HuH-7 (cell line): ENCODE measurements around the gene MYO15A.

Source experiments
- DNase-seq: peaks from one replicate; pipeline ENCODE4 v3.0.0; 2011; ENCODE audit warnings: low spot score

MYO15A gene

DNA sequence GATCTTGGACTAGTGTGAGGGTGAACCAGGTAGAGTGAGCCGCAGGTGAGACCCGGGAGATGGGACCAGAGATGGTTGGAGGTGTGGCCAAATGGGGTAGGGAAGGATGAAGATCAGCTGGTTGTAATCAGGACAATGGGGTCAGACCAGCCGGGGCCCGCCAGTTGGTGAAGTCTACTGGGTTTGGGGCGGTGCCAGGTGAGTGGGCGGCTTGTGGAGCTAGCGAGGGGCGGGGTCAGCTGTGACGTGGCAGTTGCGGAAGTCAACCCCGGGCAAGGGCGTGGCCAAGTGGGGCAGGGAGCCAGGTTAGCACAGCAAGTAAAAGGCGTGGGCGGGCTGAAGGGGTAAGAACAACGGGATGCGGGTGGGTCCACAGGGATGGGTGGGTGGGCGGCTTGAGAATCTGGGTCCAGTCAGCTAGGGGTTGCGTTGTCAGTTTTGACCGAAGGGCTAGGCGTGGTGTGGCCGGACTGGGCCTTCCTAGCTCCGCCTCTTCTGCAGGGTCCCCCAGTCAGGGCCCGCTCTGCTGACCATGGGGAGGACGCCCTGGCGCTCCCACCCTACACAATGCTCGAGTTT, 49.6 kb downstream of the MYO15A start:
- no peak for DNase-seq

DNA sequence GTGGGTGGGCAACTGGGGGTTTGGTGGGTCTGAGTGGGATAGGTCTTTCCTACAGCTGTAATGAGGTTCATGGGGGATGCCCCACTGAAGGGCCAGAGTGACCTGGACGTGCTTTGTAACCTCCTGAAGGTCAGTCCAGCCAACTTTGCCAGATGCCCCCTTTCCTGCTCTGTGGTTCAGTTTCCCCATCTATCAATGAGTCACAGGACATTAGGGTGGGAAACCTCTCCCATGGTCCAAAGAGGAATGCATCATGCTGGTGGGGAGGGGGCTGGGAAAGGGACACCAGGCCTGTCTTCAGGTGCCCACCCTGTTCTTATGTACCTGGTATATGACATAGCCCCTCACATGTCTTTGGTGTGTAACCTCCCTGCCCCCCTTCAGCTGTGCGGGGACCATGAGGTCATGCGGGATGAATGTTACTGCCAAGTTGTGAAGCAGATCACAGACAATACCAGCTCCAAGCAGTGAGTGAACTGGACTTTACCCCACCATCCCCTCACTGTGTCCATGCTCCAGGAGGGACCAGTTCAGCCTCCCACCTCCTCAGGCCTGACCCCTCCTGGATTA, 51.1 kb downstream of the MYO15A start:
- no peak for DNase-seq

DNA sequence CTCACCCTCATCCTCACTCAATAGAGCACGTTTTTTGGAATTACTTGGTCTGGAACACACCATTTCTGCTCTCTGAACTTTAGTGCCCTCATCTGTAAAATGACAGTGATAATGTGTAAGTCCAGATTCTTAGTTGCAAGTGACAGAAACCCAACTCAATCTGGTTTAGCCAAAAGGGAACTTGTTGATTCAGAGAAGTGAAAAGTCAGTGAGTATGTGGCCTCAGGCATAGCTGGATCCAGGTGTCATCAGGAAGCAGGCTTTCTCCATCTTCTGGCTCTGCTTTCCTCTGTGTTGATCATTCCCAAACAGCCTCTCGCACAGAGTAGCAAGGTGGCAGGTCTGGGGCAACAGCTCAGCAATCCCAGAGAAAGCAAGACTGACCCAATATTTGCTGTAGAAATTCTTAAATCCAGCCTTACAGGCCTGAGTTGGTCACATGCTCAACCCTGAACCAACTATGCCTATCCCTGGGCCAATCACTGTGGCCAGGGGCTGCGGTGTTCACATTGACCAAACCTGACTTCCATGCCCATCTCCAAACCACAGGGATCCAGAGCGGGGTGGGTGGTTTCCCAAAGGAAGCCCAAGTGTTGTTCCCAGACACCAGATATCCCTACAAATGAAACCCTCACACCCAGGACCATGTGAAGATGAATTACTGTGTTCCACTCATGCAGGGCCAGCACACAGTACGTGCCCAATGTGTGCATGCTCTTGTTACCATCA, 51.7 kb downstream of the MYO15A start:
- DNase-seq: no peak

DNA sequence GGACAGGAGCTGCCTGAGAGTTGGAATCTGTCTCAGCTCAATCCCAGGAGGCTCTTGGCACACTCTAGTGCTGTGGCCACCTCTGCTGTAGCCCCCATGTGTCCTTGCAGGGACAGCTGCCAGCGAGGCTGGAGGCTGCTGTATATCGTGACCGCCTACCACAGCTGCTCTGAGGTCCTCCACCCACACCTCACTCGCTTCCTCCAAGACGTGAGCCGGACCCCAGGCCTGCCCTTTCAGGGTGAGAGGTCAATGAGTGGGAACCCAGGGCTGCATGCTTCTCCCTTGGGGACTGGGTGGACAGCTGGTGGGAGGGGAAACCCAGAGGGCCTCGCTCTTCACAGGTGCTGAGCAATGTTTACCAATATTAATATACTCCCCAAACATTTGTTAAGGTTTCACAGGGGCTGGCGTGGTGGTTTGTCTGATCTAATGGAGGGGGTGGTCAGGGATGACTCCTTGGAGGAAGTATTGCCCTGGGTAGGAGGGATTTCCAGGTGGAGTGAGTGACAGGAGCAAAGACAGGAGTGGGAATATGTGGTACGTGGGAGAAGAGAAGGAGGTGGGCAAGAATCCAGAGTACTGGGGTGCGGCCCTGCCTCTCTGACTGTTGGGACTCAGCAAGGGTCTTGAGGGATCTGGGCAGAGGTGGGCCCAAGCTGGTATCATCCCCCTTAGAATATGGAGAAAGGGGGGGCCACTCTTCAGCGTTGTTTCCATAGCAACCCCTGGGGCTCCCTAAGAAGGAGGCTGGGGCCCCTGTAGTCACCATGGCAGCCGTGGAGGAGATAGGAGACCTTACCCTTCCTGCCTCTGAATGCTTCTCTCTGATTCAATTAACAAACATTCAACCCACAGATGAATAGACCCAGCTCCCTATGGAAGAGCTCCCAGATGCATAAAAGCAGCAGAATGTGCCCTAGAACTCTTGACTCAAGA, 52.9 kb downstream of the MYO15A start:
- DNase-seq: no peak

DNA sequence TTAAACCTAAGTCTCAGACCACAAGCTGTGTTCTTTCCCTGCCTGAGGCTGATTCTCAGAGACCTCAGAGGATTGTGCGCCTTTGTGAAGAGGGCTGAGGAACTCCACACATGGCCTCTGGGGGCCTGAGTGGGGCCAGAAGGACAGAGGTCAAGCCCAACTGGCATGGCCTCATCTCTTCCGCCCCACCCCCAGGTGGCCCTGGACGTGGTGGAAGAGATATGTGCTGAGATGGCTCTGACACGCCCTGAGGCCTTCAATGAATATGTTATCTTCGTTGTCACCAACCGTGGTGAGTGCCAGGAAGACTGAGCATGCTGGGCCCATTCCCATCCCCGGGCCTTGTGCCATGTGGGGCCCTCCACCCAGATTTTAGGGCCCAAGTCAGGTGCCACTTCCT, 55.0 kb downstream of the MYO15A start:
- DNase-seq: no peak

DNA sequence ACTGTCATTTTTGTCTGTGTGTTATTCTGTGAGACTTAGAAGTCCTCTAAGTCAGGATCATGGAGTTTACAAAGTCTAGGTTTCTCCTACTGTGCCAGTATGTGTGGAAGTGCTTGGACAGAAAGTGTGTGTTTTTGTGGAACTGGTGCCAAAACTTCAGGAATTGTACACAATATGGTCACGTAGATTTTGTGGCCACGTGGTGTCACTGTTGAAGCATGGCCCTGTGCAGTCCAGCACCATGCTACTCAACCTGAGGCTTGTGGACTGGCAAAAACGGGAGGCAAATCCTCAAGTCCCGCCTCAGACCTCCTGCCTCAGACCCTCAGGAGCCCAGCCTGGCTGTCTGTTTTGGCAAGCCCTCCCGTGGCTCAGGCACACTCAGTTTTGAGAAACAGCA, 58.3 kb downstream of the MYO15A start:
- DNase-seq: no peak

DNA sequence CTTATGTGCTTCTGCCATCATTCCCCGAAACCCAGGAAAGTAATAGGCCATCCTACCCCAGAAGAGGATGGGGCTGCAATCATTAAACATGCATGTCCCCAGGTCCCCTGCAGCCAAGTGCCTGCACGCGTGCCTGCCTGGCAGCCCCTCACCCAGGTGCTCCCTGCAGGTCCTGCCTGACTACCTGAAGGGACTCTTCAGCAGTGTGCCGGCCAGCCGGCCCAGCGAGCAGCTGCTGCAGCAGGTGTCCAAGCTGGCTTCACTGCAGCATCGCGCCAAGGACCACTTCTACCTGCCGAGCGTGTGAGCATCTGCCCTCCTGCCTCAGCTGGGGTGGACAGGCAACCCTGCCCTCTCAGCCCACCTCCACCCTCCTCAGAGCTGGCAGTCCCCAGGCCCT, 58.9 kb downstream of the MYO15A start:
- DNase-seq: no peak

DNA sequence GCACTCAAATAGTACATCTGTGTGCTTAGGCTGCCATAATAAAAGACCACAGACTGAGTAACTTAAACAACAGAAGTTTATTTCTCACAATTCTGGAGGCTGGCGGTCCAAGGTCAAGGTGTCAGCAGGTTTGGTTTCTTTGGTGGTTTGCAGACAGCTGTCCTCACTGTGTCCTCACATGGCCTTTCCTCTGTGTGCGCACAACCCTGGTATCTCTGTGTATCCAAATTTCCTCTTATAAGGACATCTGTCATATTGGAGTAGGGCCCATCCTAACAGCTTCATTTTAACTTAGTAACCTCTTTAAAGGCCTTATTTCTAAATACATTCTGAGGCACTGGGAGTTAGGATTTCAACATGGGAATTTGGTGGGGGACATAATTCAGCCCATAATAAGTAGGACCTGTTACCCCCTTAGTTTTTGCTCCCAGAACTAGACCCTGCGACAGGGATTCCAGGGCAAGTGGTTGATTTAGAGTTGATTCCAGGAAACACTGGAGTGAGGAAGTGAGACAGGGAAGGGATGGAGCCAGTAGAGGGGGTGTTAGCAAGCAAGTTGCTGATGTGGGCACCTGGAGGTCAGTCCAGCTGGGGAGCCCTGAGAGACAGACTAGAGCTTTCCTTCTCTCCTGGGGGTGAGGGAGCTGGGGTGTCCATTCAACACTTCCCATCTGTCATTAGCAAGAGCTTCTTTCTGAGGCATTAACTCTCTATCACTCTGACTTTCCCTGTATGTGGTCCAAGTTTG, 64.1 kb downstream of the MYO15A start:
- no peak for DNase-seq

DNA sequence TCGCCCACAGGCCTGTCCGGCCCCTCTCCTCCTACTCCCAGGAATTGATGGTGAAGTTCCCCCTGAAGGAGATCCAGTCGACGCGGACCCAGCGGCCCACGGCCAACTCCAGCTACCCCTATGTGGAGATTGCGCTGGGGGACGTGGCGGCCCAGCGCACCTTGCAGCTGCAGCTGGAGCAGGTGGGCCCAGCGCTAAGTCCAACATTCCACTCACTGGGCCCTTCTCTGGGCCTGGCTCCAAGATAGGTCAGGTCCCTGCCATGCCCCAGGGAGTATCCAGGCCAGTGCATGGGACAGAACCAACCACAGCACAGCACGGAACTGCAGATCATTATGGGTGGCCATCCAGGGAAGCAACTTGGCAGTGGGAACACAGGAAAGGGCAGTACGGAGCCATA, 65.2 kb downstream of the MYO15A start:
- no peak for DNase-seq

DNA sequence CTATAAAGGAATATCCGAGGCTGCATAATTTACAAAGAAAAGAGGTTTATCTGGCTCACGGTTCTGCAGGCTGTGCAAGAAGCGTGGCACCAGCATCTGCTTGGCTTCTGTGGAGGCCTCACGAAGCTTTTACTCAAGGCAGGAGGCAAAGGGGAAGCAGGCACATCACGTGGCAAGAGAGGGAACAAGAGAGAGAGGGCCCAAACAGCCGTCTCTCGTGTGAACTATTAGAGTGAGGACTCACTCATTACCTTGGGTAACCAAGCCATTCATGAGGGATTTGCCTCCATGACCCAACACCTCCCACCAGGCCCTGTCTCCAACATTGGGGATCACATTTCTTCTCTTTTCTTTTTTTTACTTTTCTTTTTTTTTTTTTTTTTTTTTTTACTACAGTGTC, 67.6 kb downstream of the MYO15A start:
- DNase-seq: no peak

DNA sequence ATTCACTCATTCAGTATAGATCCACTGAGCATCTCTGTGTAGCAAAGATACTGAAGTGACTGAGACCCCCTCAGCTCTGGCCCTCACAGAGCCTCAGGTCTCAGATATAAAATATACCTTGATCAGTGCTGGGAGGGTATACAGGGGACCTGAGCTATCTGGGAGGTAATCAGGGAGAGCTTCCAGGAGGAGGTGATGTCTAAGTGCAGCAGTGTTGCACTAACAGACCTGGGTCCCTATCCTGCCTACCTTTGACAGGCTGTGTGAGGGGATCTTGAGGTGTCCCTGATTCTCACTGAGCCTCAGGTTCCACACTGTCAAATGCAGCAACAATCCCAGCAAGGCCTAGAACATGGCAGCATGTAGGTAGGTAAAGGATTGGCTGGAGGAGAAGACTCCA, 68.6 kb downstream of the MYO15A start:
- no peak for DNase-seq

DNA sequence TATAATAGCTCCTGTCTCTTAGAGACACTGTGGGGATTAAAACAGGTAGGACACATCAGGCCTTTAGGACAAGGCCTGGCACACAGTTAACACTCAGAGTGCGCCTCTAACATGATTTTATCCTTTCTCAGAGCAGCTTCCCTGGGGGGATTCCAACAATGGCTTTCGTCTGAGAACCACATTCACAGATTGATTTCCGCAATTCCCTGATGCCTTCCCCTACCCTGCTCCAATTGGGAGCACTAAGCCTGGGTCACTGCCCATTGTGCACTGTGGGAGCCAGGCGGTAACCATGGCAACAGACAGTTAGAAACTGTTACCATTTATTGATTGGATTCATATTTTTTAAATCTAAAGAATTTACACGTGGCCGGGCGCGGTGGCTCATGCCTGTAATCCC, 69.2 kb downstream of the MYO15A start:
- DNase-seq: no peak

DNA sequence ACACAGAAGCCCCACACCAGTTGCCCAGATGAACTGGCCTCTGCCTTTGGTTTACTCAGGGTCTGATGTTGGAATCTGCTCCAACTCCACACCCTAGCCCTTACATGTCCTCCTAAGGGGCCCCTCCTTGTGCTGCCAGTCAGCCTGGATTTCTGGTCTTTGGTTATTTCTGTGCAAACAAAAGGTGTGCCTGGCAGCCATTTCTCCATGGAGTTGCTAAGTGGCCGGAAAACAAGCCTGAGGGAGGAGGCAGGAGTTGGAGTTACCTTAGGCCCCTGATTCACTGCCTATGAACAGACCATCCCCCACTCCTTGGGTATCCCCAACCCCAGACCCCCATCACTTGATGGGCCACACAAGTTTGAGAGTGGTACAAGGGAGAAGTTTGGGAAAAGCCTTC, 70.6 kb downstream of the MYO15A start:
- DNase-seq: no peak

DNA sequence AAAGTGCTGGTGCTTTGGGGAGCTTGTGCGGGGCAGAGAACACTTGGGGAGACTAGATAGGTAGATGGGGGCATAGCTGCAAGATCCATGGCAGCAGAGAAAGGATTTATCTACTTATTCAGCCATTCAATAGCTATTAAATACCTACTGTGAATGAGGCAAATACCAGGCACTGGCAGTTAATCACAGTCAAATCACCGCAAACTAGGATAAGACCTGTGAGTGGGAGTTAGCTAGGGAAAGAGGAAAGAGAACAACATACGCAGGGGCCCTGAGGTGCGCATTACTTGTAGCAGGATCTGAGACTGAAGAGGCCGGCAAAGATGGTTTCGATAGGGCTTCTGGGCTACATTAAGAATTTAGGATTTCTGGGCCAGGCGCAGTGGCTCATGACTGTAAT, 71.2 kb downstream of the MYO15A start:
- DNase-seq: no peak

DNA sequence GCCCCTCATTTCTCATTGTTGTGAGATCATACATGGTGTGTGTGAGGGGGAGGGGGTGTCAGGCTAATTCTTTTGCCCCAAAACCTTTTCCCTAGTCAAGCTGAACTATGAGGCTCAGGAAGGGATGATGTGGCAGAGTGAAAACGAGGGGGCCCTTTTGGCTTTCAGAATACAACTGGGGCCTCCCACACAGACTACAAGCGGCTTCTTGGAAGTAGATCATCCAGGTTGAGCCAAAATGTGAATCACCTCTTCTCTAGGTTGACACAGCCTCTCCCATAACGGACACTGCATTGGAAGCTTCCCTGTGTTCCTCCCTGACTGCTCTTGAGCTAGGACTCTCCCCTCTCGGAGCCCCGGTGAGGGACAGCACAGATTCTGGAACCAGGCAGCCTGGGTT, 72.8 kb downstream of the MYO15A start:
- no peak for DNase-seq

DNA sequence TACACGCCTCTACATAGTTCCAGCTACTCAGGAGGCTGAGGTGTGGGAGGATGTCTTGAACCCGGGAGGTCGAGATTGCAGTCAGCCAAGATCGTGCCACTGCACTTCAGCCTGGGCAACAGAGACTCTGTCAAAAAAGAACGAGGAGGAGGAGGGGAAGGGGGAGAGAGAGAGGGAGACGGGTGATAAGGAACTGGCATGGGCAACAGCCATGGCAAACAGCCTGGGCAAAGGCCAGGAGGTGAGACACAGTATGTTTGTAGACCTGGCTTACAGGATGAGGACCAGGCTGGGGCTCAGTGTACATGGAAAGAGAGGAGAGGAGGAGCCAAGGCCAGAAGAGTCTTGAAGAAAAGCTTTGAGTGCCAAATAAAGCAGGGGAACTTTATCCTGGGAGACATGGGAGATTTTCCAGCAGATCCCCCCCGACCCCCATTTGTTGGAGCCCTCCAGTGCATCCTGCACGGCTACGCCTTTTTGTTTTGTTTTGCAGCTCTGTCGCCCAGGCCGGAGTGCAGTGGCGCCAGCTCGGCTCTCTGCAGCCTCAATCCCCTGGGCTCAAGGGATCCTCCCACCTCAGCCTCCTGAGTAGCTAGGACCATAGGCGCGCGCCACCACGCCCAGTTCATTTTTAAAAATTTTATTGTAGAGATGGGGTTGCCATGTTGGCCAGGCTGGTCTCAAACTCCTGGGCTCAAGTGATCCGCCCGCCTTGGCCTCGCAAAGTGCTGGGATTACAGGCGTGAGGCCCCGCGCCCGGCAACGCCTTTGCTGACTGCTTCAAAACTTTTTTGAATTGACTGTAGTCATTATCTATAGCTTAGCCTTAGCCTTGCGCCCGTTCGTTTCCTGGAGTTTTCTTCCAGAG, 73.8 kb downstream of the MYO15A start:
- DNase-seq: no peak

DNA sequence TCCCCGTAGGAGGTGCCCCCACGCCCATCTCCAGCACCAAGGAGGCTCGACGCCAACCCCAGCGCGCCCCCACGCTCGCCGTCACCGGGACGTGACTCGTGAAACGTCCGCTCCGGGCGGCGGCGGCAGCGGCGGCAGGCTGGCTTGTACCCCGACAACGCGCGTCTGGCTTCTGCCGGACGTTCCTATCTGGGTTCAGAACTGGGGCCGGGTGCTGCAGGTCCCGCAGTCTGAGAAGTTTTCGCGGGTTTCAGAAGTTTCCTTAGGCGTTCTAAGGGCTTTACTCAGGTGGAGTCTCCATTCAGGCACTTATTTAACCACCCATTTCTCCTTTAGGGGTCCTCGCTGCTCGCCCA, 74.4 kb downstream of the MYO15A start:
- peak; percentile 68 for DNase-seq

DNA sequence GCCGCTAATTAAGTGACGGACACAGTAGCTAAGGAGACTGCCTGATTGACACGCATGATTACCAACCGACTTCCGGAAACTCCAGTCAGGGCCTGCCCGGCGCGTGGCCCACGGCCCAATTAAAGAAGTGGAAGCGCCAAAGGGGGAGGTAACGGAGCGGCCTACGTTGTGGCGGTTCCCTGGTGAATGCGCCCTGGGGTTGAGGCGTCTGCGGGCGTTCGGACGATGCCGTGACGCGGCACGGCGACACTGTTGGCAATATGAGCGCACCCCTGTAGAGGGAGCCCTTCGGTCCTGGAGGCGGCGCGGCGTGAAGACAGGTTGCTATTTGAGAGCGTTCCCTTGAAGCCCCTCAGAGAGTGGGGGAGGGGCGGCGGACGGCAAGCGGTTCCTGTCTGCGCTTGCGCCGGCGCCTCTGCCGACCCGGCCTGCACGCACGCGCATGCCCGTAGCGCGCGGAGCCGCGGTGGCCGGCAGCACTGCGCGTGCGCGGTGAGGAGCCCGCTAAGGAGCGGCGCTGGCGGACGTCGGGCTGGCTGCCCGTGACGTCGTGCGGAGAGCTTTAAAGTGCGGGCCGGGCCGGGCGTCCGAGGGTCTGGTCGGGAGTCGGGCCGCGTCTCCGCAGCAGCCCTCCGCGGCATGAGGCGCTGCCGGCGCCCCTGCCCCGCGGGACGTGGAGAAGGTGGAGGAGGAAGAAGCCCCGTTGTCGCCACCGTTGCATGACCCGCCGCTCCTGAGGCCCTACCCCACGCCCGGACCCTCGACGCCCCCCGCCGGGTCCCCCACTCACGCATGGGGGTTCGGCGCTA, 75.0 kb downstream of the MYO15A start, which contains the start of gene ALKBH5:
ALKBH5 (plus strand) TSS at position 495 of the 809 bp plus-strand sequence. CDS start 416 bp downstream, outside the sequence.
- peak; percentile 99 for DNase-seq

DNA sequence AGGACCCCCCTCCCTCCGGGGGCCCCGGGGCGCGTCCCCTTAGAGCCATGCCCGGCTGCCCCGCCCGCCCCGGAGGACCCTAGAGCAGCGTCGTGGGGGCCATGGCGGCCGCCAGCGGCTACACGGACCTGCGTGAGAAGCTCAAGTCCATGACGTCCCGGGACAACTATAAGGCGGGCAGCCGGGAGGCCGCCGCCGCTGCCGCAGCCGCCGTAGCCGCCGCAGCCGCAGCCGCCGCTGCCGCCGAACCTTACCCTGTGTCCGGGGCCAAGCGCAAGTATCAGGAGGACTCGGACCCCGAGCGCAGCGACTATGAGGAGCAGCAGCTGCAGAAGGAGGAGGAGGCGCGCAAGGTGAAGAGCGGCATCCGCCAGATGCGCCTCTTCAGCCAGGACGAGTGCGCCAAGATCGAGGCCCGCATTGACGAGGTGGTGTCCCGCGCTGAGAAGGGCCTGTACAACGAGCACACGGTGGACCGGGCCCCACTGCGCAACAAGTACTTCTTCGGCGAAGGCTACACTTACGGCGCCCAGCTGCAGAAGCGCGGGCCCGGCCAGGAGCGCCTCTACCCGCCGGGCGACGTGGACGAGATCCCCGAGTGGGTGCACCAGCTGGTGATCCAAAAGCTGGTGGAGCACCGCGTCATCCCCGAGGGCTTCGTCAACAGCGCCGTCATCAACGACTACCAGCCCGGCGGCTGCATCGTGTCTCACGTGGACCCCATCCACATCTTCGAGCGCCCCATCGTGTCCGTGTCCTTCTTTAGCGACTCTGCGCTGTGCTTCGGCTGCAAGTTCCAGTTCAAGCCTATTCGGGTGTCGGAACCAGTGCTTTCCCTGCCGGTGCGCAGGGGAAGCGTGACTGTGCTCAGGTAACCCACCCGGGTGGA, 75.8 kb downstream of the MYO15A start:
- DNase-seq: no peak
